ENCODE measurements around the gene CGNL1.
A peak's percentile ranks its signal among the peaks of the same experiment; 100 is the strongest.

Gene CGNL1

GRCh38 chr15:57494581-57494980, 118.3 kb downstream of the CGNL1 start:
- H3K27me3 ChIP-seq (ENCODE audit: insufficient read depth, low read length, poor library complexity): peaks cover 8% of the 10 kb centered on the region
- H3K9ac ChIP-seq (ENCODE audit: low read depth, low read length): no peak overlapping the region
- H3K4me2 ChIP-seq (ENCODE audit: insufficient read depth, low read length): no peak overlapping the region
- H4K20me1 ChIP-seq (ENCODE audit: insufficient read depth, low read length): no peaks in the 10 kb centered on the region
- ATAC-seq (ENCODE audit: insufficient read depth, low read depth) (no peak), DNase-seq (no peak)
- TF ChIP-seq EZH2 (IDR thresholded peaks at IDR 0.05; ENCODE audit: borderline replicate concordance, low read depth, low read length, severe bottlenecking): no peak
- TF ChIP-seq CTCF (IDR thresholded peaks at IDR 0.05; ENCODE audit: borderline replicate concordance, extremely low read depth, low read length, poor library complexity, severe bottlenecking): no peak
- H3K4me1 ChIP-seq (ENCODE audit: insufficient read depth, low read length): no peaks in the 10 kb centered on the region
- H3K79me2 ChIP-seq (ENCODE audit: insufficient read depth, low read length): no peaks in the 10 kb centered on the region
- H3K27ac ChIP-seq (ENCODE audit: low read length): no peak overlapping the region
- H2AFZ ChIP-seq (ENCODE audit: low read depth, low read length): no peak overlapping the region
- H3K9me3 ChIP-seq (ENCODE audit: insufficient read depth, low read length, severe bottlenecking): no peaks in the 10 kb centered on the region
- H3K4me3 ChIP-seq (ENCODE audit: low read depth in 1 of 2, low read length in 2 of 2): no peak overlapping the region
- no peaks in the 10 kb centered on the region for H3K36me3 ChIP-seq (ENCODE audit: insufficient read depth, low read length)

GRCh38 chr15:57495041-57495440, 118.7 kb downstream of the CGNL1 start:
- peak; percentile 45 for ATAC-seq (ENCODE audit: insufficient read depth, low read depth)
- no peak overlapping the region for H3K4me2 ChIP-seq (ENCODE audit: insufficient read depth, low read length)
- H3K27ac ChIP-seq (ENCODE audit: low read length): no peak overlapping the region
- H2AFZ ChIP-seq (ENCODE audit: low read depth, low read length): no peak overlapping the region
- no peaks in the 10 kb centered on the region for H3K9me3 ChIP-seq (ENCODE audit: insufficient read depth, low read length, severe bottlenecking)
- TF ChIP-seq CTCF (IDR thresholded peaks at IDR 0.05; ENCODE audit: borderline replicate concordance, extremely low read depth, low read length, poor library complexity, severe bottlenecking) (no peak), EZH2 (IDR thresholded peaks at IDR 0.05; ENCODE audit: borderline replicate concordance, low read depth, low read length, severe bottlenecking) (no peak)
- H3K36me3 ChIP-seq (ENCODE audit: insufficient read depth, low read length): no peaks in the 10 kb centered on the region
- H3K79me2 ChIP-seq (ENCODE audit: insufficient read depth, low read length): no peaks in the 10 kb centered on the region
- no peak for DNase-seq
- no peaks in the 10 kb centered on the region for H3K4me1 ChIP-seq (ENCODE audit: insufficient read depth, low read length)
- H3K9ac ChIP-seq (ENCODE audit: low read depth, low read length): no peak overlapping the region
- H3K27me3 ChIP-seq (ENCODE audit: insufficient read depth, low read length, poor library complexity): peaks cover 8% of the 10 kb centered on the region
- H3K4me3 ChIP-seq (ENCODE audit: low read depth in 1 of 2, low read length in 2 of 2): no peak overlapping the region
- no peaks in the 10 kb centered on the region for H4K20me1 ChIP-seq (ENCODE audit: insufficient read depth, low read length)

- H3K4me2 ChIP-seq (ENCODE audit: insufficient read depth, low read length): no peak overlapping the region
- peaks cover 8% of the 10 kb centered on the region for H3K27me3 ChIP-seq (ENCODE audit: insufficient read depth, low read length, poor library complexity)
- no peak overlapping the region for H2AFZ ChIP-seq (ENCODE audit: low read depth, low read length)
- DNase-seq (no peak), ATAC-seq (ENCODE audit: insufficient read depth, low read depth) (no peak)
- no peak overlapping the region for H3K9ac ChIP-seq (ENCODE audit: low read depth, low read length)
- no peak overlapping the region for H3K4me3 ChIP-seq (ENCODE audit: low read depth in 1 of 2, low read length in 2 of 2)
- no peaks in the 10 kb centered on the region for H3K9me3 ChIP-seq (ENCODE audit: insufficient read depth, low read length, severe bottlenecking)
- no peaks in the 10 kb centered on the region for H3K36me3 ChIP-seq (ENCODE audit: insufficient read depth, low read length)
- no peaks in the 10 kb centered on the region for H3K79me2 ChIP-seq (ENCODE audit: insufficient read depth, low read length)
- no peak for TF ChIP-seq EZH2 (IDR thresholded peaks at IDR 0.05; ENCODE audit: borderline replicate concordance, low read depth, low read length, severe bottlenecking)
- TF ChIP-seq CTCF (IDR thresholded peaks at IDR 0.05; ENCODE audit: borderline replicate concordance, extremely low read depth, low read length, poor library complexity, severe bottlenecking): no peak
- no peaks in the 10 kb centered on the region for H4K20me1 ChIP-seq (ENCODE audit: insufficient read depth, low read length)
- H3K27ac ChIP-seq (ENCODE audit: low read length): no peak overlapping the region
- H3K4me1 ChIP-seq (ENCODE audit: insufficient read depth, low read length): no peaks in the 10 kb centered on the region
These were observed 119.4 kb downstream of the CGNL1 start for GRCh38 chr15:57495554-57496165.

GRCh38 chr15:57496594-57496945, 120.3 kb downstream of the CGNL1 start:
- no peak for ATAC-seq (ENCODE audit: insufficient read depth, low read depth)
- no peak for DNase-seq
- H3K79me2 ChIP-seq (ENCODE audit: insufficient read depth, low read length): no peaks in the 10 kb centered on the region
- H3K4me2 ChIP-seq (ENCODE audit: insufficient read depth, low read length): no peak overlapping the region
- no peak overlapping the region for H3K4me3 ChIP-seq (ENCODE audit: low read depth in 1 of 2, low read length in 2 of 2)
- no peaks in the 10 kb centered on the region for H3K4me1 ChIP-seq (ENCODE audit: insufficient read depth, low read length)
- peaks cover 8% of the 10 kb centered on the region for H3K27me3 ChIP-seq (ENCODE audit: insufficient read depth, low read length, poor library complexity)
- no peaks in the 10 kb centered on the region for H3K36me3 ChIP-seq (ENCODE audit: insufficient read depth, low read length)
- no peak overlapping the region for H3K9ac ChIP-seq (ENCODE audit: low read depth, low read length)
- H4K20me1 ChIP-seq (ENCODE audit: insufficient read depth, low read length): no peaks in the 10 kb centered on the region
- no peaks in the 10 kb centered on the region for H3K9me3 ChIP-seq (ENCODE audit: insufficient read depth, low read length, severe bottlenecking)
- TF ChIP-seq CTCF (IDR thresholded peaks at IDR 0.05; ENCODE audit: borderline replicate concordance, extremely low read depth, low read length, poor library complexity, severe bottlenecking) (no peak), EZH2 (IDR thresholded peaks at IDR 0.05; ENCODE audit: borderline replicate concordance, low read depth, low read length, severe bottlenecking) (no peak)
- H2AFZ ChIP-seq (ENCODE audit: low read depth, low read length): no peak overlapping the region
- H3K27ac ChIP-seq (ENCODE audit: low read length): no peak overlapping the region

Measured in DND-41 (cell line).